ENCODE results near the gene COL5A1.

- no peak for TF ChIP-seq POLR2A (IDR thresholded peaks at IDR 0.05)
- TF ChIP-seq CTCF (IDR thresholded peaks at IDR 0.05): no peak
- no peak for TF ChIP-seq POLR2AphosphoS5 (IDR thresholded peaks at IDR 0.05)
- peak in 1 of 4 donors; percentile 61 for TF ChIP-seq EP300 (IDR thresholded peaks at IDR 0.05)
These were observed 123.1 kb downstream of the COL5A1 start for GRCh38 chr9:134764473-134765269.

Data from upper lobe of left lung (tissue), 4 donors.